Left cardiac atrium (tissue), 4 donors: ENCODE results near the gene PRDM11. TPM values are rescaled to one million over a fixed set of nuclear protein-coding genes. Genes with fewer than 3 reads are reported as not detected.
"Not testable (repeated sequence)": the region's sequence is repeated elsewhere in the genome, so short reads cannot be mapped to it uniquely, and the experiment has no call there.

Source experiments
- ATAC-seq, 2 donors: fragments of 200-7000 bp; cut with Tn5 transposase; one replicate each; pipeline ENCODE4 v1.9.1; 2020; ENCODE audit warnings: mild to moderate bottlenecking in 2 of 2, moderate library complexity in 2 of 2
- DNase-seq: peaks from one replicate; pipeline ENCODE4 v3.0.0-alpha.2; 2020
- intact Hi-C, 2 donors: fragments of 100-400 bp; cut with DNase I; formaldehyde crosslinking; loops; one replicate each; pipeline versions ENCODE4 v1.14.1 to v1.15.1; 2022 to 2023
- total RNA-seq, 2 donors: library from RNA; stranded (reverse); fragmentation: NEBNext Ultra II Directional; extraction: Animal tissue kit (Norgen Biotek cat#: 25700); gene quantifications; one replicate each; pipeline ENCODE4 v1.2.1, GENCODE V29; 2021
- donor health status: DM: no; HTN: yes; CAD: no.
- donor health status: DM: no; HTN: yes; CAD: no; lungs with severe emphysema.
- donor health status: DM: yes; HTN: yes; CAD: no.
- donor health status: Dilated cardiomyopathy.

PRDM11 gene
- total RNA-seq, 2 donors from 2014 or later: 16.1 to 16.3 TPM

- no peak for ATAC-seq
- no peak for DNase-seq
- intact Hi-C loops: loop anchor here (5.0 to 10.0 kb wide), 2 partner anchors 141 to 183 kb away; no protein-coding TSS in a partner anchor
These were observed 32.6 kb upstream of the PRDM11 start for GRCh38 chr11:45113807-45114206.

GRCh38 chr11:45127836-45128235 is 18.6 kb upstream of the PRDM11 start:
- ATAC-seq, DNase-seq, intact Hi-C loops: not testable (repeated sequence)

GRCh38 chr11:45133878-45134277 is 12.6 kb upstream of the PRDM11 start:
- DNase-seq: no peak
- no peak for ATAC-seq
- intact Hi-C loops: loop anchor here in 1 of 2 donors (10.0 kb wide), 1 partner anchor 91 kb away; no protein-coding TSS in a partner anchor

- DNase-seq: no peak
- intact Hi-C loops: no loop called here
- no peak for ATAC-seq
These were observed 5.3 kb upstream of the PRDM11 start for GRCh38 chr11:45141171-45141570.

- DNase-seq (no peak), ATAC-seq (no peak)
- intact Hi-C loops: no loop called here
These were observed 4.8 kb upstream of the PRDM11 start for GRCh38 chr11:45141631-45142030.

- intact Hi-C loops: no loop called here
- ATAC-seq (no peak), DNase-seq (no peak)
These were observed 4.0 kb upstream of the PRDM11 start for GRCh38 chr11:45142241-45143055.

- ATAC-seq (no peak), DNase-seq (no peak)
- intact Hi-C loops: no loop called here
These were observed 2.9 kb upstream of the PRDM11 start for GRCh38 chr11:45143494-45143893.

- no peak for DNase-seq
These were observed 2.0 kb upstream of the PRDM11 start for GRCh38 chr11:45144126-45145082.

GRCh38 chr11:45145083-45145378 is 1.4 kb upstream of the PRDM11 start:
- intact Hi-C loops: no loop called here
- no peak for ATAC-seq

More at GRCh38 chr11:45144126-45145082, 2.0 kb upstream of the PRDM11 start:
- no peak for ATAC-seq
- intact Hi-C loops: no loop called here

GRCh38 chr11:45145379-45146071 is 914 bp upstream of the PRDM11 start:
- intact Hi-C loops: loop anchor here in 1 of 2 donors (2.0 kb wide), 1 partner anchor 35 kb away; no protein-coding TSS in a partner anchor
- peak in 1 of 2 donors; percentile 13 for ATAC-seq
- peak; percentile 58 for DNase-seq

More at GRCh38 chr11:45145083-45145378, 1.4 kb upstream of the PRDM11 start:
- no peak for DNase-seq

- ATAC-seq (peak; percentile 97 to 99), DNase-seq (peak; percentile 96)
- intact Hi-C loops: loop anchor here in 1 of 2 donors (2.0 kb wide), 1 partner anchor 34 kb away; no protein-coding TSS in a partner anchor
These were observed 734 bp downstream of the PRDM11 start for GRCh38 chr11:45147017-45147728.

- intact Hi-C loops: loop anchor here in 1 of 2 donors (2.0 kb wide), 1 partner anchor 33 kb away; no protein-coding TSS in a partner anchor
- ATAC-seq: no peak
- no peak for DNase-seq
These were observed 1.6 kb downstream of the PRDM11 start for GRCh38 chr11:45147891-45148675.

- intact Hi-C loops: no loop called here
- DNase-seq: no peak
- ATAC-seq: no peak
These were observed 3.1 kb downstream of the PRDM11 start for GRCh38 chr11:45149483-45150056.

- intact Hi-C loops: no loop called here
- DNase-seq (no peak), ATAC-seq (no peak)
These were observed 3.9 kb downstream of the PRDM11 start for GRCh38 chr11:45150301-45150700.

GRCh38 chr11:45150943-45151342 is 4.5 kb downstream of the PRDM11 start:
- ATAC-seq: no peak
- DNase-seq: no peak
- intact Hi-C loops: no loop called here

- DNase-seq (no peak), ATAC-seq (no peak)
- intact Hi-C loops: no loop called here
These were observed 5.0 kb downstream of the PRDM11 start for GRCh38 chr11:45151362-45151982.
